ENCODE results near the gene CCDC117.
"Not testable (repeated sequence)": the region's sequence is repeated elsewhere in the genome, so short reads cannot be mapped to it uniquely, and the experiment has no call there.

Gene CCDC117, protein sequence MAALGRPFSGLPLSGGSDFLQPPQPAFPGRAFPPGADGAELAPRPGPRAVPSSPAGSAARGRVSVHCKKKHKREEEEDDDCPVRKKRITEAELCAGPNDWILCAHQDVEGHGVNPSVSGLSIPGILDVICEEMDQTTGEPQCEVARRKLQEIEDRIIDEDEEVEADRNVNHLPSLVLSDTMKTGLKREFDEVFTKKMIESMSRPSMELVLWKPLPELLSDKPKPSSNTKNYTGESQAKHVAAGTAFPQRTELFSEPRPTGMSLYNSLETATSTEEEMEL

DNA sequence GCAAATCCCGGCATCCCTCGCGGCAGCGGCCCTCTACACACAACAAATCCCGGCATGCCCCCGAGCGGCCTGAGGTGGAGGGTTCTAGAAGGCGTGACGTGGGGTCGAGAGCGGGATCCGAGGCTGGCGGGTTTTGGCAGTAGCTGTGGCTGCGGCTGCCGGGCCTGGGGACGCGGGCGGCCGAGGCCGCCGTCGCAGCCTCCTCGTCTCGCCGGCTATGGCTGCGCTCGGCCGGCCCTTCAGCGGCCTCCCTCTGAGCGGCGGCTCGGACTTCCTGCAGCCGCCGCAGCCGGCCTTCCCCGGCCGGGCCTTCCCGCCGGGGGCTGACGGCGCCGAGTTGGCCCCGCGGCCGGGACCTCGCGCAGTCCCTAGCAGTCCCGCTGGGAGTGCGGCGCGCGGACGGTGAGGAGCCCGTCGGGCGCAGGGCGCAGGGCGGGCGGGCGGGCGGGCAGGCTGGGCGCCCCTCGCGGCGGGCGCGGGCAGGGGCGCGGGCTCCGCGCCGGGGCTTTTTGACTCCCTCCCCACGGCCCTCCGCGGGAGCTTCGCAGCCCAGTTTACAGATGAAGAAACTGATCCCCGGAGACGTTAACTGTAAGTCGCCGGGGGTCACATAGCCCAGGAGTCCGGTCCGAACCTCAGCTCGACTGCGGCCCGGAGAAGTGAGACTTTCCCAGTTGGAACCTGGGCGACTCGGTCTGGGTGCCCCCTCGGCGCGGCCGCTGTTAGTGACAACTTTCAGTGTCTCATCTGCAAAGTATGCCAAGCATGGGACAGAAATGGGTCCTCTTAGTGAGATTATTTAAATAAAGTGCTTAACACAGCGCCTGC lies at the start of gene CCDC117:
Gene CCDC117, plus strand, starts transcription at position 63 of the 828 bp plus-strand sequence. Its CDS starts 155 bp downstream, at position 218.
- peak; percentile 95 to 99 (median 97) for DNase-seq
- intact Hi-C loops (cut with DNase I), result no loop called here

DNA sequence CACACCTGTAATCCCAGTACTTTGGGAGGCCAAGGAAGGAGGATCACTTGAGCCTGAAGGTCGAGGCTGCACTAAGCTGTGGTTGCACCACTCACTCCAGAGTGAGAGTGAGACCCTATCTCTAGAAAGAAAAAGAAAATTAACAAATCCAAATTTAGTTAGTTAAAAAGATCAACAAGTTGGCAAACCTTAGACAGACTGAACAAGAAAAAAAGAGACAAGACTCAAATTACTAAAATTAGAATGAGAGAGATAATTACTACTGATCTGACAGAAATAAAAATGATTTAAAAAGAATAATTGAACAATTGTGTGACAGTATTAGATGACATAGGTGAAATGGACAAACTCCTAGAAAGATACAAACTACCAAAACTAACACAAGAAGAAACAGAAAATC lies 44.5 kb upstream of the CCDC117 start:
- intact Hi-C loops (cut with DNase I), result no loop called here
- DNase-seq, result no peak

GRCh38 chr22:28728621-28729313 lies 43.7 kb upstream of the CCDC117 start:
- intact Hi-C loops (cut with DNase I), result no loop called here
- DNase-seq, result no peak

GRCh38 chr22:28730179-28730578 lies 42.3 kb upstream of the CCDC117 start:
- DNase-seq, result no peak
- intact Hi-C loops (cut with DNase I), result no loop called here

DNA sequence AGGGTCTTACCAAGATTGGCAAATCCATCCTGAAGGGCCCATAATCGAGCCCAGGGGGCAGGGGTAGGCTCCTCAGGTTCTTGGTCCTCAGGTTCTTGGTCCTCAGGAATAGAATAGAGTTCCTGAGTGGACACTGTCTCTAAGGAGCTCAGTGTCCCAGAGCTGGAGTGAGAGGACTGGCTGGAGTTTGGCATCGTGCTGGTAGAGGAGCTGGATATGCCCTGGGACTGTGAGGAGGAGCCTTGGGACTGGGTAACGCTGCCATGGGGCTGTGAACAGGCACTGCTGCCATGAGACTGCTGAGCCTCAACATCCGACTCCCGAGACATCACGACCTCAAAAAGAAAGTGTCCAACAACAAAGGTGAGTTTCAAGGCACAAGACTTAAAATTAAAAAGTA lies 38.1 kb upstream of the CCDC117 start:
- no peak for DNase-seq
- intact Hi-C loops (cut with DNase I), result no loop called here

- intact Hi-C loops (cut with DNase I), result no loop called here
- DNase-seq, result no peak
Observed at GRCh38 chr22:28736301-28737155, 36.0 kb upstream of the CCDC117 start.

DNA sequence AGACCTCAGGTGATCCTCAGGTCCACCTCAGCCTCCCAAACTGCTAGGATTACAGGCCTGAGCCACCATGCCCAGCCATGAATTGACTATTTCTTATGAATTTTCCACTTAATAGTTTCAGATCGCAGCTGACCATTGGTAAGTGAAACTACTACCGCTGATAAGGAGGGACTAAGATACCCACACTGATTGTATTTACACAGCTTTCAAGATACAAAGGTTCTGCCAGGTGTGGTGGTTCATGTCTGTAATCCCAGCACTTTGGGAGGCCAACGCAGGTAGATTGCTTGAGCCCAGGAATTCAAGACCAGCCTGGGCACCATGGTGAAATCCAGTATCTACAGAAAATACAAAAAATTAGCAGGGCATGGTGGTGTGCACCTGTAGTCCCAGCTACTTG lies 34.8 kb upstream of the CCDC117 start:
- intact Hi-C loops (cut with DNase I), result no loop called here

GRCh38 chr22:28738876-28739275 lies 33.6 kb upstream of the CCDC117 start:
- DNase-seq; intact Hi-C loops (cut with DNase I): not testable (repeated sequence)

More for the DNA sequence above, 34.8 kb upstream of the CCDC117 start:
- no peak for DNase-seq

GRCh38 chr22:28741200-28741784 lies 31.2 kb upstream of the CCDC117 start:
- intact Hi-C loops (cut with DNase I), result no loop called here
- no peak for DNase-seq

GRCh38 chr22:28741785-28742561 lies 30.5 kb upstream of the CCDC117 start, which contains the start of the genes CHEK2 and HSCB:
Gene CHEK2 (minus strand): TSS chr22:28741820. CDS start chr22:28734721, 7,099 bp downstream.
Gene HSCB (plus strand): TSS chr22:28742039. CDS start chr22:28742096, 57 bp downstream.
- peak; percentile 94 to 99 (median 98) for DNase-seq
- intact Hi-C loops (cut with DNase I), result no loop called here

DNA sequence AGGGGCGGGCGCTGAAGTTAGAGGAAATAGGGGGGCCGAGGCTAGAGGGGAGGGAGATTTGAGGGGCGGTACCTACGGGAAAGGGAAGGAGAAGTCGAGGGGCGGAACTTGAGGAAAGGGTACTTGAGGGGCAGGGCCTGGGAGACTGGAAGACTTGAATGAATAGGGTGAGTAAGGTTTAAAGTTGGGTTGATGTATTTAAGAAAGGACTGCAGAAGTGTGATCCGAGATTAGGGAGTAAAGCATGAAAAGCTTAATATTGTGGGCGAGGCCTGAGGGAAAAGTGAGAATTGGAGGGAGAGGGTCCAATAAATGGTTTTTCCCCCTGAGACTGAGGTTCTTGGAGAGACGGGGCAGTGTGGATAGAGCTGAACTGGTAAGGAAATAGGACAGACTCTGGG lies 29.9 kb upstream of the CCDC117 start:
- peak in 3 of 42 donors; percentile 79 to 88 (median 83) for DNase-seq
- intact Hi-C loops (cut with DNase I), result no loop called here

DNA sequence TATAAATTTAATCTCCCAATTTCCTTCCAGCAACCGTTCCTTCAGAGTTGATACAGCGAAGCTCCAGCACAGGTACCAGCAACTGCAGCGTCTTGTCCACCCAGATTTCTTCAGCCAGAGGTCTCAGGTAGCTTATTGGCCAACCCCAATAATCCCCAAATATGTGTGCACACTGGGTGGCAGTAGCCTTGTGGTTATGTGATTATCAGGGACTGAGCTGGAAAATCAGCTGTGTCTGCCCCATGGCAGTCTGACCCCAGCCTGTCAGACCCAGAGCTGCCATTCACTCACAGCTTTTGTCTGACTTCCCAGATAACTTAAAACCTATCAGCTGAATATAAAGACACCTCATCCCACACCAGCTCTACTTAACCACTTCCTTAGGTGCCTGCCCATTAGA lies 28.6 kb upstream of the CCDC117 start:
- intact Hi-C loops (cut with DNase I), result no loop called here

GRCh38 chr22:28750471-28750881 lies 22.0 kb upstream of the CCDC117 start:
- no peak for DNase-seq
- intact Hi-C loops (cut with DNase I), result no loop called here

More for the DNA sequence above, 28.6 kb upstream of the CCDC117 start:
- DNase-seq, result no peak

DNA sequence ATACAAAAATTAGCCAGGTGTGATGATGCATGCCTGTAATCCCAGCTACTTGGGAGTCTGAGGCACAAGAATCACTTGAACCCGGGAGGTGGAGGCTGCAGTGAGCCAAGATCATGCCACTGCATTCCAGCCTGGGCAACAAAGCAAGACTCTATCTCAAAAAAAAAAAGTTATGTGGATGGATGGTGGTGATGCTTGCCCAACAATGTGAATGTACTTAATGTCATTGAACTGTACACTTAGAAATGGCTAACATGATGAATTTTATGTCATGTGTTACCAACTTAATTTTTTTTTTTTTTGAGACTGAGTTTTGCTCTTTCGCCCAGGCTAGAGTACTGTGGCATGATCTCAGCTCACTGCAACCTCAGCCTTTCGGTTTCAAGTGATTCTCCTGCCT lies 18.0 kb upstream of the CCDC117 start:
- DNase-seq; intact Hi-C loops (cut with DNase I): not testable (repeated sequence)

DNA sequence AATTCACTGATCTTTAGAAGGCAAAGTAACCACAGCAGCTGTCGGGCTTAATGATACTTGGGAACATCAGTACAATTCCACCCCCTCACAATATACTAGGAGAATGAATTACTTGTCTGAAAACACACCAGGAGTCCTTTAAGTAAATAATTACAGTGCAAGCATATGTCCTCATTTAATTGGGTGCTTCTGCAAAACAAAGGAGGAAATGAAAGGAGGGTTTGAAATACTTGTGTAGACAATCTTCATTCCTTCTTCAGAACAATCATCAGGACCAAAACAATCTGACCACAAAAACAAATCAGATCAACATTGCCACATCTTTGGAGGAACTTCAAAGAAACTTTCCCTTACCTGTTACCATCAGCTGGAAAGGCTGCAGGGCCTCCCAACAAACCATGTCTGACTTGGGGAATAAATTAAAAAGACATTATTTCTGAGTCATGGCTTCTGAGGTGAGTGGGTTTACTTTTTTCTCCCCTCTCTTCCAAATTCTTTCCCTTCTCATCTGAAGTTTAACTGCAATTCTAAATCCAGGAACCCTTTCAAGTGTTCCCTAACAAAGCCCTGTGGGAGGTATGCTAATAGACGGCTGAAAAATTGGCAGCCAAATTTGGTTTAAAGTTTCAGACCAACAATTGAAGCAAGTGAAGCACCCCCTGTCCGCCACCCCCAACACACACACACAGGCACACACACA lies 12.5 kb upstream of the CCDC117 start:
- peak in 27 of 42 donors; percentile 8 to 69 (median 40) for DNase-seq
- intact Hi-C loops (cut with DNase I), result no loop called here

DNA sequence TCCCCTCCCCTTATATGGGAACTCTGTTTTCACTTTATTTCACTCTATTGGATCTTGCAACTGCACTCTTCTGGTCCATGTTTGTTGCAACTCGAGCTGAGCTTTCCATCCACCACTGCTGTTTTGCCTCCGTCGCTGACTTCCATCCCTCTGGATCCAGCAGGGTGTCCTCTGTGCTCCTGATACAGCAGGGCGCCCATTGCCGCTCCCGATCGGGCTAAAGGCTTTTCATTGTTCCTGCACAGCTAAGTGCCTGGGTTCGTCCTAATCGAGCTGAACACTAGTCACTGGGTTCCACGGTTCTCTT lies 11.1 kb upstream of the CCDC117 start:
- intact Hi-C loops (cut with DNase I), result no loop called here
- DNase-seq, result no peak

- intact Hi-C loops (cut with DNase I), result not testable (repeated sequence)
Observed at GRCh38 chr22:28762000-28762399, 10.5 kb upstream of the CCDC117 start.

More at GRCh38 chr22:28762000-28762399, 10.5 kb upstream of the CCDC117 start:
- DNase-seq, result not testable (repeated sequence)

Measured in head of caudate nucleus (tissue), 42 donors.